Measurements from ENCODE around the gene RAB3IP. TPM values are rescaled to one million over a fixed set of nuclear protein-coding genes. Genes with fewer than 3 reads are reported as not detected.
"Not testable (repeated sequence)": the region's sequence is repeated elsewhere in the genome, so short reads cannot be mapped to it uniquely, and the experiment has no call there.

Gene RAB3IP
- total RNA-seq, 1 experiment from 2014 or later = 16.5 TPM

GRCh38 chr12:69739287-69740191 lies 879 bp downstream of the RAB3IP start:
- in situ Hi-C loops (cut with HindIII; ENCODE audit: low pct_unique_long_range_greater_than_20kb, low sequenced_read_pairs) = no loop called here
- peak; percentile 23 for DNase-seq (ENCODE audit: low read depth, low spot score)

- DNase-seq (ENCODE audit: low read depth, low spot score) = no peak
- in situ Hi-C loops (cut with HindIII; ENCODE audit: low pct_unique_long_range_greater_than_20kb, low sequenced_read_pairs) = no loop called here
These were observed 5.4 kb downstream of the RAB3IP start for GRCh38 chr12:69744109-69744508.

- no peak for DNase-seq (ENCODE audit: low read depth, low spot score)
- in situ Hi-C loops (cut with HindIII; ENCODE audit: low pct_unique_long_range_greater_than_20kb, low sequenced_read_pairs) = no loop called here
These were observed 12.8 kb downstream of the RAB3IP start for GRCh38 chr12:69751476-69751875.

- in situ Hi-C loops (cut with HindIII; ENCODE audit: low pct_unique_long_range_greater_than_20kb, low sequenced_read_pairs) = no loop called here
- no peak for DNase-seq (ENCODE audit: low read depth, low spot score)
These were observed 16.6 kb downstream of the RAB3IP start for GRCh38 chr12:69755302-69755701.

- in situ Hi-C loops (cut with HindIII; ENCODE audit: low pct_unique_long_range_greater_than_20kb, low sequenced_read_pairs) = no loop called here
- DNase-seq (ENCODE audit: low read depth, low spot score) = no peak
These were observed 17.6 kb downstream of the RAB3IP start for GRCh38 chr12:69756088-69756755.

GRCh38 chr12:69758105-69758504 lies 19.4 kb downstream of the RAB3IP start:
- in situ Hi-C loops (cut with HindIII; ENCODE audit: low pct_unique_long_range_greater_than_20kb, low sequenced_read_pairs) = no loop called here
- no peak for DNase-seq (ENCODE audit: low read depth, low spot score)

- in situ Hi-C loops (cut with HindIII; ENCODE audit: low pct_unique_long_range_greater_than_20kb, low sequenced_read_pairs); DNase-seq (ENCODE audit: low read depth, low spot score): not testable (repeated sequence)
These were observed 20.9 kb downstream of the RAB3IP start for GRCh38 chr12:69759581-69759980.

GRCh38 chr12:69765515-69765914 lies 26.9 kb downstream of the RAB3IP start:
- no peak for DNase-seq (ENCODE audit: low read depth, low spot score)
- in situ Hi-C loops (cut with HindIII; ENCODE audit: low pct_unique_long_range_greater_than_20kb, low sequenced_read_pairs) = no loop called here

- no peak for DNase-seq (ENCODE audit: low read depth, low spot score)
- in situ Hi-C loops (cut with HindIII; ENCODE audit: low pct_unique_long_range_greater_than_20kb, low sequenced_read_pairs) = no loop called here
These were observed 27.6 kb downstream of the RAB3IP start for GRCh38 chr12:69766260-69766659.

GRCh38 chr12:69779928-69780327 lies 41.3 kb downstream of the RAB3IP start:
- peak; percentile 81 for DNase-seq (ENCODE audit: low read depth, low spot score)
- in situ Hi-C loops (cut with HindIII; ENCODE audit: low pct_unique_long_range_greater_than_20kb, low sequenced_read_pairs) = no loop called here

- in situ Hi-C loops (cut with HindIII; ENCODE audit: low pct_unique_long_range_greater_than_20kb, low sequenced_read_pairs) = no loop called here
- no peak for DNase-seq (ENCODE audit: low read depth, low spot score)
These were observed 44.7 kb downstream of the RAB3IP start for GRCh38 chr12:69783365-69783764.

- in situ Hi-C loops (cut with HindIII; ENCODE audit: low pct_unique_long_range_greater_than_20kb, low sequenced_read_pairs) = no loop called here
- DNase-seq (ENCODE audit: low read depth, low spot score) = no peak
These were observed 50.7 kb downstream of the RAB3IP start for GRCh38 chr12:69789351-69789750.

- in situ Hi-C loops (cut with HindIII; ENCODE audit: low pct_unique_long_range_greater_than_20kb, low sequenced_read_pairs) = no loop called here
- no peak for DNase-seq (ENCODE audit: low read depth, low spot score)
These were observed 53.9 kb downstream of the RAB3IP start for GRCh38 chr12:69792533-69792932.

GRCh38 chr12:69807101-69807897 lies 68.6 kb downstream of the RAB3IP start:
- DNase-seq (ENCODE audit: low read depth, low spot score); in situ Hi-C loops (cut with HindIII; ENCODE audit: low pct_unique_long_range_greater_than_20kb, low sequenced_read_pairs): not testable (repeated sequence)

GRCh38 chr12:69810870-69811498 lies 72.3 kb downstream of the RAB3IP start:
- in situ Hi-C loops (cut with HindIII; ENCODE audit: low pct_unique_long_range_greater_than_20kb, low sequenced_read_pairs) = no loop called here
- no peak for DNase-seq (ENCODE audit: low read depth, low spot score)

GRCh38 chr12:69816082-69816481 lies 77.4 kb downstream of the RAB3IP start:
- DNase-seq (ENCODE audit: low read depth, low spot score) = no peak
- in situ Hi-C loops (cut with HindIII; ENCODE audit: low pct_unique_long_range_greater_than_20kb, low sequenced_read_pairs) = no loop called here

- DNase-seq (ENCODE audit: low read depth, low spot score) = no peak
- in situ Hi-C loops (cut with HindIII; ENCODE audit: low pct_unique_long_range_greater_than_20kb, low sequenced_read_pairs) = no loop called here
These were observed 82.4 kb downstream of the RAB3IP start for GRCh38 chr12:69821032-69821455.
